WTC11 (cell line): ENCODE data around the gene BEND3. TPM values are rescaled to one million over a fixed set of nuclear protein-coding genes. Genes with fewer than 3 reads are reported as not detected.
A peak's percentile ranks its signal among the peaks of the same experiment; 100 is the strongest.

Experiments used
- ATAC-seq: fragments of 200-7000 bp; cut with Tn5 transposase; 2 replicates; pipeline ENCODE4 v1.10.0; 2021; ENCODE audit warnings: mild to moderate bottlenecking, moderate library complexity
- CTCF ChIA-PET: fragments of 300-600 bp; sonication (Branson Sonifier 250); formaldehyde crosslinking; loops from one replicate; lab custom pipeline; 2021; ENCODE audit warnings: antibody characterized with exemption; lab: Charles Lee
- POLR2A ChIA-PET: fragments of 350-600 bp; sonication (Branson Sonifier 250); formaldehyde crosslinking; loops from one replicate; lab custom pipeline; 2021; ENCODE audit warnings: antibody characterized with exemption; lab: Charles Lee
- DNase-seq: peaks from one replicate; pipeline ENCODE4 v3.0.0; 2021; ENCODE audit warnings: low spot score
- H3K27ac Mint-ChIP-seq: 2 replicates; pipeline ENCODE4 v1.8.0; 2021; ENCODE audit warnings: mixed read lengths
- H3K27me3 Mint-ChIP-seq: 2 replicates; pipeline ENCODE4 v1.8.0; 2021; ENCODE audit warnings: low read depth, mild to moderate bottlenecking, moderate library complexity, mixed read lengths
- H3K36me3 Mint-ChIP-seq: 2 replicates; pipeline ENCODE4 v1.8.0; 2021; ENCODE audit warnings: mixed read lengths
- H3K4me1 Mint-ChIP-seq: 2 replicates; pipeline ENCODE4 v1.8.0; 2022; ENCODE audit warnings: mixed read lengths
- H3K4me3 Mint-ChIP-seq: 2 replicates; pipeline ENCODE4 v1.8.0; 2021; ENCODE audit warnings: mild to moderate bottlenecking, moderate library complexity, mixed read lengths
- H3K9me3 Mint-ChIP-seq: 2 replicates; pipeline ENCODE4 v1.8.0; 2021; ENCODE audit warnings: mixed read lengths
- ATF1 ChIP-seq: sonication (generic); formaldehyde crosslinking; IDR thresholded peaks from 2 replicates; pipeline ENCODE4 v1.8.1; 2023; ENCODE audit warnings: mild to moderate bottlenecking, moderate library complexity, missing genetic modification reagents
- CREB1 ChIP-seq: sonication (generic); formaldehyde crosslinking; IDR thresholded peaks from 2 replicates; pipeline ENCODE4 v1.8.0; 2023; ENCODE audit warnings: mild to moderate bottlenecking, missing genetic modification reagents
- CREM ChIP-seq: sonication (generic); formaldehyde crosslinking; IDR thresholded peaks from 2 replicates; pipeline ENCODE4 v1.8.1; 2022; ENCODE audit warnings: mild to moderate bottlenecking, missing genetic modification reagents, moderate library complexity
- ELF4 ChIP-seq: sonication (generic); formaldehyde crosslinking; IDR thresholded peaks from 2 replicates; pipeline ENCODE4 v1.8.1; 2022; ENCODE audit warnings: low read depth, mild to moderate bottlenecking, moderate library complexity, missing genetic modification reagents
- ESRRA ChIP-seq: sonication (generic); formaldehyde crosslinking; IDR thresholded peaks from 2 replicates; pipeline ENCODE4 v1.8.1; 2022; ENCODE audit warnings: mild to moderate bottlenecking, missing genetic modification reagents, borderline replicate concordance
- NFATC4 ChIP-seq: fragments of 250-450 bp; sonication (Bioruptor Pico); IDR thresholded peaks from 2 replicates; pipeline ENCODE4 v1.9.0; 2021; ENCODE audit warnings: mild to moderate bottlenecking
- NFYB ChIP-seq: sonication (generic); formaldehyde crosslinking; conservative IDR thresholded peaks from 2 replicates; pipeline ENCODE4 v1.8.0; 2022; ENCODE audit warnings: low read depth, missing genetic modification reagents
- NR1H2 ChIP-seq: sonication (generic); formaldehyde crosslinking; IDR thresholded peaks from 2 replicates; pipeline ENCODE4 v1.9.0; 2021; ENCODE audit warnings: mild to moderate bottlenecking, moderate library complexity, missing genetic modification reagents
- NR3C1 ChIP-seq: sonication (generic); formaldehyde crosslinking; conservative IDR thresholded peaks from 2 replicates; pipeline ENCODE4 v1.8.1; 2023; ENCODE audit warnings: low read depth, mild to moderate bottlenecking, missing genetic modification reagents
- TP53 ChIP-seq: sonication (generic); formaldehyde crosslinking; IDR thresholded peaks from 2 replicates; pipeline ENCODE4 v1.8.1; 2023; ENCODE audit warnings: mild to moderate bottlenecking, missing genetic modification reagents
- ZNF232 ChIP-seq: sonication (generic); formaldehyde crosslinking; IDR thresholded peaks from 2 replicates; pipeline ENCODE4 v1.8.0; 2022; ENCODE audit warnings: mild to moderate bottlenecking, missing genetic modification reagents
- ZNF263 ChIP-seq: sonication (generic); formaldehyde crosslinking; IDR thresholded peaks from 2 replicates; pipeline ENCODE4 v1.8.1; 2022; ENCODE audit warnings: low read depth, mild to moderate bottlenecking, moderate library complexity, missing genetic modification reagents
- ZNF317 ChIP-seq: sonication (generic); formaldehyde crosslinking; IDR thresholded peaks from 2 replicates; pipeline ENCODE4 v1.8.1; 2023; ENCODE audit warnings: low read depth, mild to moderate bottlenecking, moderate library complexity, missing genetic modification reagents, borderline replicate concordance
- ZNF416 ChIP-seq: fragments of 250-450 bp; sonication (Bioruptor Pico); IDR thresholded peaks from 2 replicates; pipeline ENCODE4 v1.9.0; 2021; ENCODE audit warnings: mild to moderate bottlenecking, inconsistent platforms
- ZNF423 ChIP-seq: fragments of 250-450 bp; sonication (Bioruptor Pico); IDR thresholded peaks from 2 replicates; pipeline ENCODE4 v2.1.2; 2022; ENCODE audit warnings: mild to moderate bottlenecking, moderate library complexity
- total RNA-seq: library from RNA; stranded (reverse); gene quantifications from 3 replicates; pipeline ENCODE4 v1.2.3, GENCODE V29; 2021
- TF ChIP-seq, protein P1 (sequence below): sonication (generic); formaldehyde crosslinking; conservative IDR thresholded peaks from 2 replicates; pipeline ENCODE4 v1.8.1; 2022; ENCODE audit warnings: mild to moderate bottlenecking, missing genetic modification reagents
- TF ChIP-seq, protein P2 (sequence below): sonication (generic); formaldehyde crosslinking; IDR thresholded peaks from 2 replicates; pipeline ENCODE4 v1.8.1; 2022; ENCODE audit warnings: missing genetic modification reagents, borderline replicate concordance
- TF ChIP-seq, protein P3 (sequence below): sonication (generic); formaldehyde crosslinking; IDR thresholded peaks from 2 replicates; pipeline ENCODE4 v1.8.0; 2022; ENCODE audit warnings: mild to moderate bottlenecking, missing genetic modification reagents
- TF ChIP-seq, protein P4 (sequence below): sonication (generic); formaldehyde crosslinking; IDR thresholded peaks from 2 replicates; pipeline ENCODE4 v1.8.1; 2023; ENCODE audit warnings: mild to moderate bottlenecking, missing genetic modification reagents
- TF ChIP-seq, protein P5 (sequence below): sonication (generic); formaldehyde crosslinking; IDR thresholded peaks from 2 replicates; pipeline ENCODE4 v1.8.0; 2022; ENCODE audit warnings: mild to moderate bottlenecking, missing genetic modification reagents
- TF ChIP-seq, protein P6 (sequence below): fragments of 200-600 bp; IDR thresholded peaks from 2 replicates; pipeline ENCODE4 v1.8.0; 2022; ENCODE audit warnings: antibody characterized with exemption

The BEND3 gene
- total RNA-seq, 1 experiment from 2014 or later, result 25.4 TPM

DNA sequence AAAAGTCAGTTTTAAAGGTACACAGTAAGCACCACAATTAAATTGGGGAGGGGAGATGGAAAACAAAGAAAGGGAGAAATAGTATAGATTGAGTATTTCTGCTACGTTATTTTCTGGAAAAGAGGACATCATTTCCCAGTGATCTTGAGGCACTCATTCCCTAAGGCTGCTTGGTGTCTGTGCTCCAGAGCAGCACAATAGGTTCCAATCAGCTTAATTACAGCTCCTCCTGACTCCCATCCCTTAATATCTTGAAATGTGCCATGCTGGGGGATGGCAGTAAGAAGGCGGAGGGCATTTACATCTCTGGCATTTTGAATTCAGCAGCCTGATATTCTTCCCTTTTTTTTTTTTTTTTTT, 39.5 kb upstream of the BEND3 start (continued):
- TF ChIP-seq ELF4 (CRISPR knock-in tag) (no peak), ATF1 (CRISPR knock-in tag) (no peak)
- TF ChIP-seq, protein P1, sequence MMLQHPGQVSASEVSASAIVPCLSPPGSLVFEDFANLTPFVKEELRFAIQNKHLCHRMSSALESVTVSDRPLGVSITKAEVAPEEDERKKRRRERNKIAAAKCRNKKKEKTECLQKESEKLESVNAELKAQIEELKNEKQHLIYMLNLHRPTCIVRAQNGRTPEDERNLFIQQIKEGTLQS, result no peak
- TF ChIP-seq, protein P2, sequence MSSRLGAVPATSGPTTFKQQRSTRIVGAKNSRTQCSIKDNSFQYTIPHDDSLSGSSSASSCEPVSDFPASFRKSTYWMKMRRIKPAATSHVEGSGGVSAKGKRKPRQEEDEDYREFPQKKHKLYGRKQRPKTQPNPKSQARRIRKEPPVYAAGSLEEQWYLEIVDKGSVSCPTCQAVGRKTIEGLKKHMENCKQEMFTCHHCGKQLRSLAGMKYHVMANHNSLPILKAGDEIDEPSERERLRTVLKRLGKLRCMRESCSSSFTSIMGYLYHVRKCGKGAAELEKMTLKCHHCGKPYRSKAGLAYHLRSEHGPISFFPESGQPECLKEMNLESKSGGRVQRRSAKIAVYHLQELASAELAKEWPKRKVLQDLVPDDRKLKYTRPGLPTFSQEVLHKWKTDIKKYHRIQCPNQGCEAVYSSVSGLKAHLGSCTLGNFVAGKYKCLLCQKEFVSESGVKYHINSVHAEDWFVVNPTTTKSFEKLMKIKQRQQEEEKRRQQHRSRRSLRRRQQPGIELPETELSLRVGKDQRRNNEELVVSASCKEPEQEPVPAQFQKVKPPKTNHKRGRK (CRISPR knock-in tag), result no peak

DNA sequence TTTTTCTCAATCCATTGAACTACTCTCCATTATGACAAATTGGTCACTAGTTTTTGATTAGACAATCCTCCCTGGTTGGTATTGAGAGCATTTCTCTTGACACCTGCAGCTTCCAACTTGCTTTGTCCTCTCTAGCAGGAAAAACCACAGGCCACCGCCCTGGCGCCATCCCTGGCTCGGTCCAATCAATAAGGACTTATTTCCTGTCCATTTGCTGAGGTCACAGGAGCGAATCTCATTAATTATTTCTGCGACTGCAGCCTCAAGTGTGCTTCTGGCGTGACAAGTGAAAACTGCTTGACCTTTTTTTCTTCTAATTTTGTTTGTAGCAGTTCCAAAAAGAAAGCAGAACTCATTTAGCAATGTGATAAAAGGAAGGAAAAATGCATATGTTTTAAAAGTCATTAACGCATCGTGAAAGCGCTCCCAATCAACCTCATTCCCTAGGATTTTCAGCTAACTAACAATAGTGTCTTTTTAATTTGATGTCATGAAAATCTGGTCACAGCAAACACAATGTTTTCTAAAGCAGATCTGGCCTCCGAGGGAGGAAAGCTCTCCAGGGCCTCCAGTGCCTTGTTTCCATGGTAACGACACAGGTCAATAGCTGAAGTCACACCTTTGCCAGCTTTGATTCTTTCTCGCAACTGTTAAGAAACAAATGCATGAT, 39.0 kb upstream of the BEND3 start:
- Mint-ChIP-seq H3K27ac (peak overlapping the region; percentile 72), H3K4me3 (no peak overlapping the region), H3K4me1 (peaks cover 38% of the 10 kb centered on the region), H3K36me3 (no peaks in the 10 kb centered on the region), H3K27me3 (no peaks in the 10 kb centered on the region), H3K9me3 (no peaks in the 10 kb centered on the region)
- CTCF ChIA-PET, result interaction anchor here (0.6 to 1.0 kb wide), 3 partner anchors 32 to 794 kb away, joined by 3 read pairs; partner anchors contain the start of gene CRYBG1
- TF ChIP-seq, protein P2 (CRISPR knock-in tag), result no peak
- TF ChIP-seq, protein P3, sequence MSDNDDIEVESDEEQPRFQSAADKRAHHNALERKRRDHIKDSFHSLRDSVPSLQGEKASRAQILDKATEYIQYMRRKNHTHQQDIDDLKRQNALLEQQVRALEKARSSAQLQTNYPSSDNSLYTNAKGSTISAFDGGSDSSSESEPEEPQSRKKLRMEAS (CRISPR knock-in tag), result no peak
- TF ChIP-seq ZNF232 (CRISPR knock-in tag) (no peak), ZNF423 (no peak), ZNF317 (CRISPR knock-in tag) (no peak), NFATC4 (CRISPR knock-in tag) (no peak), ZNF416 (no peak), NFYB (CRISPR knock-in tag) (no peak), CREM (CRISPR knock-in tag) (no peak), ESRRA (CRISPR knock-in tag) (no peak), TP53 (CRISPR knock-in tag) (no peak), ZNF263 (CRISPR knock-in tag) (no peak), CREB1 (CRISPR knock-in tag) (no peak), NR3C1 (CRISPR knock-in tag) (no peak), NR1H2 (CRISPR knock-in tag) (no peak)
- TF ChIP-seq, protein P4, sequence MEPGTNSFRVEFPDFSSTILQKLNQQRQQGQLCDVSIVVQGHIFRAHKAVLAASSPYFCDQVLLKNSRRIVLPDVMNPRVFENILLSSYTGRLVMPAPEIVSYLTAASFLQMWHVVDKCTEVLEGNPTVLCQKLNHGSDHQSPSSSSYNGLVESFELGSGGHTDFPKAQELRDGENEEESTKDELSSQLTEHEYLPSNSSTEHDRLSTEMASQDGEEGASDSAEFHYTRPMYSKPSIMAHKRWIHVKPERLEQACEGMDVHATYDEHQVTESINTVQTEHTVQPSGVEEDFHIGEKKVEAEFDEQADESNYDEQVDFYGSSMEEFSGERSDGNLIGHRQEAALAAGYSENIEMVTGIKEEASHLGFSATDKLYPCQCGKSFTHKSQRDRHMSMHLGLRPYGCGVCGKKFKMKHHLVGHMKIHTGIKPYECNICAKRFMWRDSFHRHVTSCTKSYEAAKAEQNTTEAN, result no peak
- TF ChIP-seq, protein P5, sequence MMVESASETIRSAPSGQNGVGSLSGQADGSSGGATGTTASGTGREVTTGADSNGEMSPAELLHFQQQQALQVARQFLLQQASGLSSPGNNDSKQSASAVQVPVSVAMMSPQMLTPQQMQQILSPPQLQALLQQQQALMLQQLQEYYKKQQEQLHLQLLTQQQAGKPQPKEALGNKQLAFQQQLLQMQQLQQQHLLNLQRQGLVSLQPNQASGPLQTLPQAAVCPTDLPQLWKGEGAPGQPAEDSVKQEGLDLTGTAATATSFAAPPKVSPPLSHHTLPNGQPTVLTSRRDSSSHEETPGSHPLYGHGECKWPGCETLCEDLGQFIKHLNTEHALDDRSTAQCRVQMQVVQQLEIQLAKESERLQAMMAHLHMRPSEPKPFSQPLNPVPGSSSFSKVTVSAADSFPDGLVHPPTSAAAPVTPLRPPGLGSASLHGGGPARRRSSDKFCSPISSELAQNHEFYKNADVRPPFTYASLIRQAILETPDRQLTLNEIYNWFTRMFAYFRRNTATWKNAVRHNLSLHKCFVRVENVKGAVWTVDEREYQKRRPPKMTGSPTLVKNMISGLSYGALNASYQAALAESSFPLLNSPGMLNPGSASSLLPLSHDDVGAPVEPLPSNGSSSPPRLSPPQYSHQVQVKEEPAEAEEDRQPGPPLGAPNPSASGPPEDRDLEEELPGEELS (CRISPR knock-in tag), result no peak
- TF ChIP-seq, protein P6, sequence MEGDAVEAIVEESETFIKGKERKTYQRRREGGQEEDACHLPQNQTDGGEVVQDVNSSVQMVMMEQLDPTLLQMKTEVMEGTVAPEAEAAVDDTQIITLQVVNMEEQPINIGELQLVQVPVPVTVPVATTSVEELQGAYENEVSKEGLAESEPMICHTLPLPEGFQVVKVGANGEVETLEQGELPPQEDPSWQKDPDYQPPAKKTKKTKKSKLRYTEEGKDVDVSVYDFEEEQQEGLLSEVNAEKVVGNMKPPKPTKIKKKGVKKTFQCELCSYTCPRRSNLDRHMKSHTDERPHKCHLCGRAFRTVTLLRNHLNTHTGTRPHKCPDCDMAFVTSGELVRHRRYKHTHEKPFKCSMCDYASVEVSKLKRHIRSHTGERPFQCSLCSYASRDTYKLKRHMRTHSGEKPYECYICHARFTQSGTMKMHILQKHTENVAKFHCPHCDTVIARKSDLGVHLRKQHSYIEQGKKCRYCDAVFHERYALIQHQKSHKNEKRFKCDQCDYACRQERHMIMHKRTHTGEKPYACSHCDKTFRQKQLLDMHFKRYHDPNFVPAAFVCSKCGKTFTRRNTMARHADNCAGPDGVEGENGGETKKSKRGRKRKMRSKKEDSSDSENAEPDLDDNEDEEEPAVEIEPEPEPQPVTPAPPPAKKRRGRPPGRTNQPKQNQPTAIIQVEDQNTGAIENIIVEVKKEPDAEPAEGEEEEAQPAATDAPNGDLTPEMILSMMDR, result no peak
- TF ChIP-seq, protein P1, result no peak
- POLR2A ChIA-PET, result interaction anchor here (0.7 to 2.0 kb wide), 2 partner anchors 38 to 121 kb away, joined by 4 to 5 read pairs; partner anchors contain the start of gene BEND3
- ATAC-seq, result peak; percentile 46
- DNase-seq, result peak; percentile 34
